ENCODE results near the gene AXIN1.

The AXIN1 gene

DNA sequence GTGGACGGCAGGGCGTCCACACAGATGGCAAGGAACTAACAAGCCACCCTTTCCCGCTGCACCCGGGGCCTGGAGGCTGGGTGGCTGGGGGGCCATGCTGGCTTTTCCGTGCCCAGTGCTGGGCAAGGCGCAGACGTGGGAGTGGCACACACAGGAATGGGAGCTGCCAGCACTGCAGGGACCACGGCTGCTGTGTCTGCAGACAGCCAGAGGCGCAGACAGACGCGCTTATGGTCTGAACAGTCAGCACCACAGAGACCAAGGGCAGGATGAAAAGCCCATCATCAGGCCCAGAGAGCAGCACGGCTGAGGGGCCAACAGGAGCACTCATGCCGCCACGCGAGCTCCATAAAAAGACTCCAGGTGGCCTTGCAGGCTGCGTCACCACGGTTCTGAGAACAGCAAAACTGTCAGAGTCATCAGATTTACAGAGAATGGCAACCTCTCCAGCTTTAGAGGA, 45.6 kb downstream of the AXIN1 start:
- Histone ChIP-seq H3K36me3 (ENCODE audit: control insufficient read depth, insufficient read depth, low read length) (no peaks in the 10 kb centered on the region), H3K27ac (no peak overlapping the region), H3K4me2 (ENCODE audit: low read length) (no peak overlapping the region), H3K4me3 (ENCODE audit: low read depth, low read length) (no peak overlapping the region), H3K79me2 (peaks cover 2% of the 10 kb centered on the region), H3K4me1 (no peaks in the 10 kb centered on the region), H3K9me3 (ENCODE audit: control insufficient read depth, low read length) (no peaks in the 10 kb centered on the region), H3K27me3 (ENCODE audit: control insufficient read depth, insufficient read depth, low read length) (no peaks in the 10 kb centered on the region), H2AFZ (no peak overlapping the region), H3K9ac (no peak overlapping the region)
- TF ChIP-seq, protein P1, sequence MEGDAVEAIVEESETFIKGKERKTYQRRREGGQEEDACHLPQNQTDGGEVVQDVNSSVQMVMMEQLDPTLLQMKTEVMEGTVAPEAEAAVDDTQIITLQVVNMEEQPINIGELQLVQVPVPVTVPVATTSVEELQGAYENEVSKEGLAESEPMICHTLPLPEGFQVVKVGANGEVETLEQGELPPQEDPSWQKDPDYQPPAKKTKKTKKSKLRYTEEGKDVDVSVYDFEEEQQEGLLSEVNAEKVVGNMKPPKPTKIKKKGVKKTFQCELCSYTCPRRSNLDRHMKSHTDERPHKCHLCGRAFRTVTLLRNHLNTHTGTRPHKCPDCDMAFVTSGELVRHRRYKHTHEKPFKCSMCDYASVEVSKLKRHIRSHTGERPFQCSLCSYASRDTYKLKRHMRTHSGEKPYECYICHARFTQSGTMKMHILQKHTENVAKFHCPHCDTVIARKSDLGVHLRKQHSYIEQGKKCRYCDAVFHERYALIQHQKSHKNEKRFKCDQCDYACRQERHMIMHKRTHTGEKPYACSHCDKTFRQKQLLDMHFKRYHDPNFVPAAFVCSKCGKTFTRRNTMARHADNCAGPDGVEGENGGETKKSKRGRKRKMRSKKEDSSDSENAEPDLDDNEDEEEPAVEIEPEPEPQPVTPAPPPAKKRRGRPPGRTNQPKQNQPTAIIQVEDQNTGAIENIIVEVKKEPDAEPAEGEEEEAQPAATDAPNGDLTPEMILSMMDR (IDR thresholded peaks at IDR 0.05) = no peak

DNA sequence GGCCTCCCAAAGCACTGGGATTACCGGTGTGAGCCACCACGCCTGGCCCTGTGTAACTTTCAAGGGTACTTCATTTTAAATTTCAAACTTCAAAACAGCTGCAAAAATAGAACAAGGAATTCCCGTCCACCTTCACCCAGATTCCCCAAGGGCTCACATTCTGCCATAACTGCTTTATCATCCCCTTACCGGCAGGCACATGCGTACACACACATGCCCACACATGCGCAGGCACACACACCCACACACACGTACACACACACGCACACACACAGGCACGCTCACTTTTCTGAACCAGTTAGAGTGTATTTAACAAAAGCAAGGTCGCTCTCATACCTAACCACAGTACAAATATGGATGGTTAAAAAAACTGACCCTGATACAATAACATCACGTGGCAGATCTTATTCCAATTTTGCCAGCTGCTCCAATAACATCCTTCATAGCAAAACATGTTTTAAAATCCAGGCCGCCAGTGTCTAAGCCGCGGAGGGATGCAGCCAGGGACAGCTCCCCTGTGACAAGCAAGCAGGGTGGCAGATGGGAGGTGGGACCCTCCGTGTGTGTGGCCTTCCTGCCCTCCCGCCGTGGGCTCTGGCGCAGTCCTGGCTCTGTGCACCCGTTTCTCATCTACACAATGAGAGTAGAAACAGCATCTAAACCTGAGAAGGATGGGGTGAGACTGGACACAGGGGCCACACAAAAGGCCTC, 46.5 kb downstream of the AXIN1 start:
- no peaks in the 10 kb centered on the region for H3K4me1 ChIP-seq
- TF ChIP-seq, protein P1 (IDR thresholded peaks at IDR 0.05) = no peak
- H3K27me3 ChIP-seq (ENCODE audit: control insufficient read depth, insufficient read depth, low read length) = no peaks in the 10 kb centered on the region
- no peak overlapping the region for H3K9ac ChIP-seq
- no peak overlapping the region for H3K4me3 ChIP-seq (ENCODE audit: low read depth, low read length)
- H3K4me2 ChIP-seq (ENCODE audit: low read length) = no peak overlapping the region
- no peaks in the 10 kb centered on the region for H3K9me3 ChIP-seq (ENCODE audit: control insufficient read depth, low read length)
- H3K36me3 ChIP-seq (ENCODE audit: control insufficient read depth, insufficient read depth, low read length) = no peaks in the 10 kb centered on the region
- peaks cover 2% of the 10 kb centered on the region for H3K79me2 ChIP-seq
- no peak overlapping the region for H2AFZ ChIP-seq
- no peak overlapping the region for H3K27ac ChIP-seq

DNA sequence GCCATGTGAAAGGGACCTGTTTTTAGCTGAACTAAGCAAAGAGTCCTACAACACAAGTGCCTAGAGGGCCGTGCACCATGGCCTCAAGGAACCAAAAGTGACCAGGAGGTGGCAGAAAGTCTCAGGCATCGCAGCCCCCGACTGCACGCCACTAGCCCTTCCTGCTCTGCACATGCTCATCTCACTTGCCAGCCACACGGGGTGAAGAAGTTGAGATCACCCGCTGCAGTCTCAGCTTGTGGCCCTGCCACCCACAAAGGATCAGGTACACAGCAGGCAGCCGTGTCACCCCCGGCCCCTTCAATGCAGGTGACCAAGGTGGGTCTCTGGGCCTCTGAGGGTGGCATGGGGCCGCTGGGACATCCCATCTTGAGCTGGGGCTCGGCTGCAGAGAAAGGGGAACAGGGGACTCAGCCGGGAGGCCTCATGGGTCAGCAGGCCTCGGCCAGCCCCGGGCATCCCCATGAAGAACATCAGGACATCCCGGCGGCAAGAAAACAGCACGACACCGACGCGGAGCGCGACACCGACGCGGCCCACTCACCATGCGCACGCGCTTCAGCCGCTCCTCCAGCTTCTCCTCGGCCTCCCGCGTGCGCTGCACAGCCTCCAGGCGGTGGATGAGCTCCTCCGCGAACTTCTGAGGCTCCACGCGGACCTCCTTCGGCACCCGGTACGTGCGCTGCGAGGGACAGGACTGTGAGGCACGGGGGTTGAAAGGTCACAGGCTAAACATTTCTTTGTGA, 48.6 kb downstream of the AXIN1 start:
- no peaks in the 10 kb centered on the region for H3K4me1 ChIP-seq

DNA sequence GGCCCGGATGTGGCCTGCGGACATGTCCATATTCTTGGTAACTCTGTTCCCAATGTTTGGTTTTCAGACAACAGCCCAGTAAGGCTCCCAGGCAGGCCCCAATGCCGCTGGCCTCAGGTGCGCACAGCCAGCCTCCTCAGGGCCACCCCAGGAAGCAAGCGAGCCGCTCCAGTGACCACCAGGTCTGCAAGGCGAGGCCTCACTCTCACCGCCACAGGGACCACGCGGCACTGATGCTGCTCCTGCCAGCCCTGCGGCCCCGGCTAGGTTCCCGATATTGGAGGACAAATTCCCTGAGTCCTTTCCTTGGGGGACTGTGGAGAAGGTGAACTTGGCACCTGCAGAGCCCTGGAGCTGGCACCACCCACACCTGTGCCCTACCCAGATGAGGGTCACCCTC, 50.6 kb downstream of the AXIN1 start:
- Histone ChIP-seq H3K27me3 (ENCODE audit: control insufficient read depth, insufficient read depth, low read length) (no peaks in the 10 kb centered on the region), H3K4me2 (ENCODE audit: low read length) (no peak overlapping the region), H3K4me1 (no peaks in the 10 kb centered on the region), H3K9me3 (ENCODE audit: control insufficient read depth, low read length) (no peaks in the 10 kb centered on the region), H3K36me3 (ENCODE audit: control insufficient read depth, insufficient read depth, low read length) (no peaks in the 10 kb centered on the region), H3K79me2 (peaks cover 6% of the 10 kb centered on the region), H3K4me3 (ENCODE audit: low read depth, low read length) (no peak overlapping the region), H3K27ac (no peak overlapping the region), H3K9ac (no peak overlapping the region), H2AFZ (no peak overlapping the region)
- TF ChIP-seq, protein P1 (IDR thresholded peaks at IDR 0.05) = no peak

More for the DNA sequence above, 48.6 kb downstream of the AXIN1 start:
- no peaks in the 10 kb centered on the region for H3K36me3 ChIP-seq (ENCODE audit: control insufficient read depth, insufficient read depth, low read length)
- H3K27ac ChIP-seq = no peak overlapping the region
- no peak overlapping the region for H3K9ac ChIP-seq
- no peaks in the 10 kb centered on the region for H3K9me3 ChIP-seq (ENCODE audit: control insufficient read depth, low read length)
- TF ChIP-seq, protein P1 (IDR thresholded peaks at IDR 0.05) = no peak
- no peak overlapping the region for H2AFZ ChIP-seq
- no peaks in the 10 kb centered on the region for H3K27me3 ChIP-seq (ENCODE audit: control insufficient read depth, insufficient read depth, low read length)
- H3K79me2 ChIP-seq = peaks cover 6% of the 10 kb centered on the region
- H3K4me2 ChIP-seq (ENCODE audit: low read length) = no peak overlapping the region
- no peak overlapping the region for H3K4me3 ChIP-seq (ENCODE audit: low read depth, low read length)

All from parathyroid adenoma (tissue), 2 donors.